ENCODE measurements around the gene CIROP.
"Not testable (repeated sequence)": the region's sequence is repeated elsewhere in the genome, so short reads cannot be mapped to it uniquely, and the experiment has no call there.

The CIROP gene

GRCh38 chr14:23113431-23114119, 8.8 kb upstream of the CIROP start:
- no peak for DNase-seq (ENCODE audit: low spot score)

- DNase-seq (ENCODE audit: low spot score), result peak; percentile 88
These were observed 7.8 kb upstream of the CIROP start for GRCh38 chr14:23112359-23113178.

GRCh38 chr14:23110579-23111365, 6.0 kb upstream of the CIROP start:
- no peak for DNase-seq (ENCODE audit: low spot score)

- DNase-seq (ENCODE audit: low spot score), result no peak
These were observed 5.0 kb upstream of the CIROP start for GRCh38 chr14:23109769-23110168.

GRCh38 chr14:23108169-23108568, 3.4 kb upstream of the CIROP start:
- not testable (repeated sequence) for DNase-seq (ENCODE audit: low spot score)

- not testable (repeated sequence) for DNase-seq (ENCODE audit: low spot score)
These were observed 2.8 kb upstream of the CIROP start for GRCh38 chr14:23107620-23108019.

GRCh38 chr14:23106747-23107045, 1.9 kb upstream of the CIROP start:
- DNase-seq (ENCODE audit: low spot score), result no peak

GRCh38 chr14:23105348-23105824, 597 bp upstream of the CIROP start:
- no peak for DNase-seq (ENCODE audit: low spot score)

GRCh38 chr14:23104070-23104590, 659 bp downstream of the CIROP start:
- no peak for DNase-seq (ENCODE audit: low spot score)

GRCh38 chr14:23103581-23103980, 1.2 kb downstream of the CIROP start:
- DNase-seq (ENCODE audit: low spot score), result no peak

- DNase-seq (ENCODE audit: low spot score), result no peak
These were observed 2.0 kb downstream of the CIROP start for GRCh38 chr14:23102801-23103200.

GRCh38 chr14:23101986-23102625, 2.7 kb downstream of the CIROP start:
- DNase-seq (ENCODE audit: low spot score), result no peak

- DNase-seq (ENCODE audit: low spot score), result no peak
These were observed 3.4 kb downstream of the CIROP start for GRCh38 chr14:23101213-23101970.

- peak; percentile 53 for DNase-seq (ENCODE audit: low spot score)
These were observed 5.5 kb downstream of the CIROP start for GRCh38 chr14:23099212-23099861.

- peak; percentile 80 for DNase-seq (ENCODE audit: low spot score)
These were observed 7.0 kb downstream of the CIROP start for GRCh38 chr14:23097786-23098185.

- peak; percentile 99 for DNase-seq (ENCODE audit: low spot score)
These were observed 9.3 kb downstream of the CIROP start, which contains the start of gene C14orf119 for GRCh38 chr14:23095196-23096108. C14orf119 (plus strand) TSS chr14:23095505; CDS start chr14:23097659, 2,154 bp downstream.

- DNase-seq (ENCODE audit: low spot score), result peak; percentile 86
These were observed 10.1 kb downstream of the CIROP start, which contains the start of gene ACIN1 for GRCh38 chr14:23094666-23095195. ACIN1 (minus strand) TSS chr14:23095136; CDS start chr14:23095112, 24 bp downstream.

GRCh38 chr14:23093991-23094665, 10.7 kb downstream of the CIROP start:
- DNase-seq (ENCODE audit: low spot score), result no peak

All from hematopoietic multipotent progenitor cell treated with erythropoietin and hydrocortisone succinate and interleukin-3 and kit ligand, for 15 days (in vitro differentiated cells).